Endothelial cell (in vitro differentiated cells): ENCODE results near the gene ATCAY. TPM values are rescaled to one million over a fixed set of nuclear protein-coding genes. Genes with fewer than 3 reads are reported as not detected.
"Not testable (repeated sequence)": the region's sequence is repeated elsewhere in the genome, so short reads cannot be mapped to it uniquely, and the experiment has no call there.

Source experiments
- DNase-seq: peaks from one replicate; pipeline ENCODE4 v3.0.0; 2021; ENCODE audit warnings: low spot score
- H3K27ac Mint-ChIP-seq: one replicate; pipeline ENCODE4 v1.8.0; 2021; ENCODE audit warnings: mixed read lengths, inconsistent platforms; ENCODE audit not compliant: unreplicated experiment
- H3K27me3 Mint-ChIP-seq: one replicate; pipeline ENCODE4 v1.8.0; 2021; ENCODE audit warnings: mild to moderate bottlenecking, moderate library complexity, mixed read lengths, inconsistent platforms; ENCODE audit not compliant: unreplicated experiment
- H3K36me3 Mint-ChIP-seq: one replicate; pipeline ENCODE4 v1.8.0; 2021; ENCODE audit warnings: mild to moderate bottlenecking, low read depth, mixed read lengths, inconsistent platforms; ENCODE audit not compliant: unreplicated experiment
- H3K4me1 Mint-ChIP-seq: one replicate; pipeline ENCODE4 v1.8.0; 2021; ENCODE audit warnings: mild to moderate bottlenecking, mixed read lengths, inconsistent platforms; ENCODE audit not compliant: unreplicated experiment
- H3K4me3 Mint-ChIP-seq: one replicate; pipeline ENCODE4 v1.8.0; 2021; ENCODE audit warnings: mild to moderate bottlenecking, mixed read lengths, inconsistent platforms; ENCODE audit not compliant: unreplicated experiment
- H3K9me3 Mint-ChIP-seq: one replicate; pipeline ENCODE4 v1.8.0; 2021; ENCODE audit warnings: mixed read lengths, inconsistent platforms; ENCODE audit not compliant: unreplicated experiment
- total RNA-seq: library from RNA; stranded (reverse); fragmentation: NEBNext Ultra II Directional; extraction: Animal tissue kit (Norgen Biotek cat#: 25700); gene quantifications from one replicate; pipeline ENCODE4 v1.2.1, GENCODE V29; 2021; ENCODE audit not compliant: unreplicated experiment
- TF ChIP-seq, protein P1 (sequence below): fragments of 200-600 bp; sonication (generic); IDR thresholded peaks from one replicate; pipeline ENCODE4 v1.5.0; 2021; ENCODE audit warnings: antibody characterized with exemption; ENCODE audit not compliant: unreplicated experiment

ATCAY gene
- total RNA-seq, 1 donor from 2014 or later: 0.67 TPM

DNA sequence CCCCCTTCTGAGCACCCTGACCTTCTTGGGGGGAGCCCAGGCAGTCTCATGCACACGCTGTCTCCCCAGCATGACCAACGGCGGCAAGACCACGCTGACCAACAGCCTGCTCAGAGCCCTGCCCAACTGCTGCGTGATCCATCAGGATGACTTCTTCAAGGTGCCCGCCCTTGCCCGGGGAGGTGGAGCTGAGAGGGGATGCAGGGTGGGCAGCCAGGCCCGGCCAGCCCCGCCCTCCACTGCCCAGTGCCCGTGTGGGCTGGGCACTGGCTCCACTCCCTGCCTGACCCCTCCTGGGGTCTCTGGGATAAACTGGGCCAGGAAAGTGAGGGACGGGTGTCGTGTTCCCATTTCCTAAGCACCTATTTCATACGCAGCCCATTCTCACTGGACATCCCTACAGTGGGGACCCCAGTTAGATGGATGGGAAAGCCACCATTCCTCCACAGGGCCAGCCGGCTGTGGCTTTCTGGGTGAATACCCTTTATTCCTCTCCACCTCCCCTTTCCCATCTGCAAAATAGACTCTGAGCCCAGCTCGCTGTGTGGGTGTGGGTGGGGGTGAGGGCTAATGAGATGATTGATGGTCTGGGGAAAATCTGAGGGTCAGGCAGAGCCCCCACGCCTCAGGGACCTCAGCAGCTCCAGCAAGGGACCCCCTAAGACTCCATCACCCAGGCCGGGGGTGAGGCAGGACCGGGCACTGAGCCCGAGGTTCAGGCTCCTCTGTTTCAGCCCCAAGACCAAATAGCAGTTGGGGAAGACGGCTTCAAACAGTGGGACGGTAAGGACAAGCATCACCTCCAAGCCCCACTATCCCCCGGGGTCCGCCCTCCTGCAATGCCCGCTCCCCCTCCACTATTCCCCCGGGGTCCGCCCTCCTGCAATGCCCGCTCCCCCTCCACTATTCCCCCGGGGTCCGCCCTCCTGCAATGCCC, 56.3 kb downstream of the ATCAY start:
- H3K9me3 Mint-ChIP-seq: no peaks in the 10 kb centered on the region
- peaks cover 8% of the 10 kb centered on the region for H3K27me3 Mint-ChIP-seq
- no peak overlapping the region for H3K27ac Mint-ChIP-seq
- H3K4me3 Mint-ChIP-seq: no peak overlapping the region
- no peak for DNase-seq
- no peaks in the 10 kb centered on the region for H3K4me1 Mint-ChIP-seq
- TF ChIP-seq, protein P1, sequence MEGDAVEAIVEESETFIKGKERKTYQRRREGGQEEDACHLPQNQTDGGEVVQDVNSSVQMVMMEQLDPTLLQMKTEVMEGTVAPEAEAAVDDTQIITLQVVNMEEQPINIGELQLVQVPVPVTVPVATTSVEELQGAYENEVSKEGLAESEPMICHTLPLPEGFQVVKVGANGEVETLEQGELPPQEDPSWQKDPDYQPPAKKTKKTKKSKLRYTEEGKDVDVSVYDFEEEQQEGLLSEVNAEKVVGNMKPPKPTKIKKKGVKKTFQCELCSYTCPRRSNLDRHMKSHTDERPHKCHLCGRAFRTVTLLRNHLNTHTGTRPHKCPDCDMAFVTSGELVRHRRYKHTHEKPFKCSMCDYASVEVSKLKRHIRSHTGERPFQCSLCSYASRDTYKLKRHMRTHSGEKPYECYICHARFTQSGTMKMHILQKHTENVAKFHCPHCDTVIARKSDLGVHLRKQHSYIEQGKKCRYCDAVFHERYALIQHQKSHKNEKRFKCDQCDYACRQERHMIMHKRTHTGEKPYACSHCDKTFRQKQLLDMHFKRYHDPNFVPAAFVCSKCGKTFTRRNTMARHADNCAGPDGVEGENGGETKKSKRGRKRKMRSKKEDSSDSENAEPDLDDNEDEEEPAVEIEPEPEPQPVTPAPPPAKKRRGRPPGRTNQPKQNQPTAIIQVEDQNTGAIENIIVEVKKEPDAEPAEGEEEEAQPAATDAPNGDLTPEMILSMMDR: no peak
- H3K36me3 Mint-ChIP-seq: no peaks in the 10 kb centered on the region

DNA sequence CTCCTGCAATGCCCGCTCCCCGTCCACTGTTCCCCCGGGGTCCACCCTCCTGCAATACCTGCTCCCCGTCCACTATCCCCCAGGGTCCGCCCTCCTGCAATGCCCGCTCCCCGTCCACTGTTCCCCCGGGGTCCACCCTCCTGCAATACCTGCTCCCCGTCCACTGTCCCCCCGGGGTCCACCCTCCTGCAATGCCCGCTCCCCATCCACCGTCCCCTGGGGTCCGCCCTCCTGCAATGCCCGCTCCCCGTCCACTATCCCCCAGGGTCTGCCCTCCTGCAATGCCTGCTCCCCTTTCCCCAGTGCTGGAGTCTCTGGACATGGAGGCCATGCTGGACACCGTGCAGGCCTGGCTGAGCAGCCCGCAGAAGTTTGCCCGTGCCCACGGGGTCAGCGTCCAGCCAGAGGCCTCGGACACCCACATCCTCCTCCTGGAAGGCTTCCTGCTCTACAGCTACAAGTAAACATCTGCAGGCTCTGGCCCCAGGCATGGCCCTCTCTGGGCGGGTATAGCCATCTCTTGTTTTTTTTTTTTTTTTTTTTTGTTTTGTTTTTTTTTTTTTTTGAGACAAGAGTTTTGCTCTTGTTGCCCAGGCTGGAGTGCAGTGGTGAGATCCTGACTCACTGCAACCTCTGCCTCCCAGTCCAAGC, 57.9 kb downstream of the ATCAY start:
- not testable (repeated sequence) for H3K27me3 Mint-ChIP-seq, H3K27ac Mint-ChIP-seq, DNase-seq, H3K36me3 Mint-ChIP-seq, H3K4me3 Mint-ChIP-seq, H3K4me1 Mint-ChIP-seq, H3K9me3 Mint-ChIP-seq

DNA sequence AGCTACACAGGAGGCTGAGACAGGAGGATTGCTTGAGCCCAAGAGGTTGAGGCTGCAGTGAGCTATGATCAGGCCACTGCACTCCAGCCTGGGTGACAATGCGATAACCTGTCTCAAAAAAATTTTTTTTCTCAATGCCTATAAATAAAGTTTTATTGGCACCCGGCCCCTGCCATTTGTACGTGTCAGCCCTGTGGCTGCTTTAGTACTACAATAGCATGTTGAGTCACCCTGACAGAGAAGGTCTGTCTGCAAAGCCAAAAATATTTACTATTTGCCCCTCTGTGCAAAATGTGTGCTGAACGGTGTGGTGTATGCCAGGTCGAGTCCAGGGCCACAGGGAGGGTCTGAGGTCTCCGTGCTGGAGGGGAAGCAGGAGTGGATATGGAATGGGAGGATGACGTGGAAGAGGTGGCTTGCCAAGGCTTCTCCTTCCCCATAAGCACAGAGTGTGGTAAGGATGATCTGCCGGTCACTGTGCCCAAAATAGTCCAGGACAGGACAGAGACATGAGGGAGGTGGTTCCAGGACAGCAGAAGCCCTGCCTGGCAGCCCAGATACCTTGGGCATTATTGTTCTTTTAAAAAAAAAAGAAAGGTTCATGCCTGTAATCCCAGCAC, 62.4 kb downstream of the ATCAY start:
- peaks cover 5% of the 10 kb centered on the region for H3K27me3 Mint-ChIP-seq
- TF ChIP-seq, protein P1: no peak
- H3K4me1 Mint-ChIP-seq: no peaks in the 10 kb centered on the region
- no peak overlapping the region for H3K4me3 Mint-ChIP-seq
- no peak for DNase-seq
- no peaks in the 10 kb centered on the region for H3K36me3 Mint-ChIP-seq
- H3K9me3 Mint-ChIP-seq: no peaks in the 10 kb centered on the region
- H3K27ac Mint-ChIP-seq: no peak overlapping the region

DNA sequence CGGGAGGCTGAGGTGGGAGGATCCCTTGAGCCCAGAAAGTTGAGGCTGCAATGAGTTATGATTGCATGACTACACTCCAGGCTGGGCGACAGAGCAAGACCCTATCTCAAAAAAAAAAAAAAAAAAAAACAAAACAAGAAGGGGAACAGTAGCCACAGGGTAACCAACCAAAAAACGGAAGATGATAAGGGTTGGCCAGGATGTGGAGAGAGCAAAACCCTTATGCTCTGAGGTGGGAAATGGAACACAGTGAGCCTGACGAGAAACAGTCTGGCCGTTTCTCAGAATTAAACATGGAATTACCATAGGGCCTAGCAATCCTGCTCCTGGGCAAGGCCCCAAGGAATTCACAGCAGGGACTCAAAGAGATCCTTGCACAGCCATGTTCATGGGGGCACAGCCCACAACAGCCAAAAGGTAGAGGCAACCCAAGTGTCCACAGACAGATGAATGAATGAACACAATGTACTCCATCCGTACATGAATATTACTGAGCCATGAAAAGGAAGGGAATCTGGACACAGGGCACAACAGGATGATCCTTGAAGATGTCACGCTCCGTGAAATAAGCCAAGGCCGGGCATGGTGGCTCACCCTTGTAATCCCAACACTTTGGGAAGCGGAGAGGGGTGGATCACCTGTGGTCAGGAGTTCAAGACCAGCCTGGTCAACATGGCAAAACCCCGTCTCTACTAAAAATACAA, 63.7 kb downstream of the ATCAY start:
- Mint-ChIP-seq H3K36me3 (no peaks in the 10 kb centered on the region), H3K4me3 (no peak overlapping the region), H3K27ac (no peak overlapping the region), H3K9me3 (no peaks in the 10 kb centered on the region), H3K4me1 (no peaks in the 10 kb centered on the region), H3K27me3 (peaks cover 8% of the 10 kb centered on the region)
- no peak for DNase-seq
- TF ChIP-seq, protein P1: no peak

DNA sequence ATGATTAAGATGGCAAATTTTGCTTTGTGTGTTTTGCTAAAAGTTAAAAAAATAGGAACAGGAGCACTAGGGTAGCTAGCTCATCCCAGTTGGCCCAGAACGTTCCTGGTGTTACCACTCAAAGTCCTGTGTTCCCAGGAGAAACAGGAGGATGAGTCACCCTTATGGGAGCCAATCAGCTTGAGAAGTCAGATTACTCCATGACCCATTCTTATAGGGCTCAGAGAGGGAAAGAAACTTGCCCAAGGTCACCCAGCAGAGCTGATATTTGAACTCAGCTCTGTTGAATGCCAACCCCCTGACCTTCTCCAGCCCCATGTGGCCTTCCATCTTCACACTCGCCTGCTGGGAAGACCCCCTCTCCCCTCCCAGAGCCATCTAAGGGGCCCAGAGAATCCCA, 65.4 kb downstream of the ATCAY start:
- H3K9me3 Mint-ChIP-seq: no peaks in the 10 kb centered on the region
- peaks cover 7% of the 10 kb centered on the region for H3K27me3 Mint-ChIP-seq
- no peak overlapping the region for H3K4me3 Mint-ChIP-seq
- TF ChIP-seq, protein P1: no peak
- H3K4me1 Mint-ChIP-seq: no peaks in the 10 kb centered on the region
- H3K36me3 Mint-ChIP-seq: no peaks in the 10 kb centered on the region
- no peak for DNase-seq
- H3K27ac Mint-ChIP-seq: no peak overlapping the region

DNA sequence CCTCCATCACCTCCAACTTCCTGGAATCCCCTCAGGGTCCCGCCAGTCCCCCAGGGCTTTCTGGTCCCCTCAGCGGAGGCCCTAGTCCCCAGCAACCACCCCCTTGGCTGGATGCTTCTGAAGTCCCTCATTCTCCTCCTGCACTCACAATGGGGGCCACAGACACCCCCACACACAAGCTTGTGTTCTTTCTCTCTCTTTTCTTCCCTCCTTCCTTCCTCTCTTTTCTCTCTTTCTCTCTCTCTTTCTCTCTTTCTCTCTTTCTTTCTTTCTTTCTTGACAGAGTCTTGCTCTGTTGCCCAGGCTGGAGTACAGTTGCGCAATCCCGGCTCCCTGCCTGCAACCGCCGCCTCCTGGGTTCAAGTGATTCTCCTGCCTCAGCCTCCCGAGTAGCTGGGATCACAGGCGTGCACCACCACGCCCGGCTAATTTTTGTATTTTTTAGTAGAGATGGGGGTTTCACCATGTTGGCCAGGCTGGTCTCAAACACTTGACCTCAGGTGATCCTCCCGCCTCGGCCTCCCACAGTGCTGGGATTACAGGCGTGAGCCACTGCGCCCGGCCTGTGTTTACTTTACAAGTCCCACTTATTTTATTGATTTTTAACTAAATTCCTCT, 66.9 kb downstream of the ATCAY start:
- H3K4me3 Mint-ChIP-seq, DNase-seq, H3K9me3 Mint-ChIP-seq, H3K4me1 Mint-ChIP-seq, H3K27ac Mint-ChIP-seq, H3K36me3 Mint-ChIP-seq: not testable (repeated sequence)
- peaks cover 15% of the 10 kb centered on the region for H3K27me3 Mint-ChIP-seq
